HEK293T (cell line): ENCODE results near the gene HSCB.

Experiments used
- CTCF ChIA-PET: fragments of 350-600 bp; formaldehyde crosslinking; extraction: SDS; loops from one replicate; lab custom pipeline; 2021; ENCODE audit warnings: antibody characterized with exemption, inconsistent platforms; lab: Yijun Ruan, JAX
- POLR2A ChIA-PET: fragments of 350-600 bp; formaldehyde crosslinking; extraction: SDS; loops from one replicate; lab custom pipeline; 2020; ENCODE audit warnings: antibody characterized with exemption, inconsistent platforms; lab: Yijun Ruan, JAX
- DNase-seq: peaks from one replicate; pipeline ENCODE4 v3.0.0; 2012; ENCODE audit warnings: mixed read lengths; ENCODE audit errors: extremely low spot score
- ARNT ChIP-seq: fragments of 450-650 bp; IDR thresholded peaks from 2 replicates; pipeline ENCODE4 v1.6.1; 2017; ENCODE audit warnings: mild to moderate bottlenecking
- BHLHE40 ChIP-seq: fragments of 450-650 bp; IDR thresholded peaks from 2 replicates; pipeline ENCODE4 v1.6.1; 2016; ENCODE audit warnings: mild to moderate bottlenecking, moderate library complexity, borderline replicate concordance
- CTBP1 ChIP-seq: fragments of 450-650 bp; IDR thresholded peaks from 2 replicates; pipeline ENCODE4 v1.6.1; 2016; ENCODE audit warnings: borderline replicate concordance
- ELF4 ChIP-seq: fragments of 450-650 bp; IDR thresholded peaks from 2 replicates; pipeline ENCODE4 v1.6.1; 2017; ENCODE audit warnings: antibody characterized with exemption
- FOXA1 ChIP-seq: fragments of 450-650 bp; IDR thresholded peaks from 2 replicates; pipeline ENCODE4 v1.6.1; 2016; ENCODE audit warnings: mild to moderate bottlenecking
- FOXK2 ChIP-seq: fragments of 450-650 bp; IDR thresholded peaks from 2 replicates; pipeline ENCODE4 v1.6.1; 2016; ENCODE audit warnings: mild to moderate bottlenecking
- FOXM1 ChIP-seq: fragments of 450-650 bp; IDR thresholded peaks from 2 replicates; pipeline ENCODE4 v1.6.1; 2017; ENCODE audit warnings: mild to moderate bottlenecking, borderline replicate concordance
- HDGF ChIP-seq: fragments of 450-650 bp; IDR thresholded peaks from 2 replicates; pipeline ENCODE4 v1.6.1; 2017; ENCODE audit warnings: antibody characterized with exemption, borderline replicate concordance
- L3MBTL2 ChIP-seq: fragments of 450-650 bp; conservative IDR thresholded peaks from 2 replicates; pipeline ENCODE4 v1.6.1; 2016; ENCODE audit warnings: mild to moderate bottlenecking
- LEF1 ChIP-seq: fragments of 450-650 bp; IDR thresholded peaks from 2 replicates; pipeline ENCODE4 v1.6.1; 2017; ENCODE audit warnings: mild to moderate bottlenecking, borderline replicate concordance
- NFRKB ChIP-seq: fragments of 450-650 bp; IDR thresholded peaks from 2 replicates; pipeline ENCODE4 v1.6.1; 2016; ENCODE audit warnings: mild to moderate bottlenecking, moderate library complexity
- PKNOX1 ChIP-seq: fragments of 450-650 bp; IDR thresholded peaks from 2 replicates; pipeline ENCODE4 v1.6.1; 2016
- SP1 ChIP-seq: fragments of 450-650 bp; IDR thresholded peaks from 2 replicates; pipeline ENCODE4 v1.6.1; 2017
- SUZ12 ChIP-seq: fragments of 450-650 bp; IDR thresholded peaks from 2 replicates; pipeline ENCODE4 v1.6.1; 2016; ENCODE audit warnings: mild to moderate bottlenecking
- TARDBP ChIP-seq: fragments of 450-650 bp; IDR thresholded peaks from 2 replicates; pipeline ENCODE4 v1.6.1; 2016
- ZNF384 ChIP-seq: fragments of 450-650 bp; IDR thresholded peaks from 2 replicates; pipeline ENCODE4 v1.6.1; 2016

HSCB gene

DNA sequence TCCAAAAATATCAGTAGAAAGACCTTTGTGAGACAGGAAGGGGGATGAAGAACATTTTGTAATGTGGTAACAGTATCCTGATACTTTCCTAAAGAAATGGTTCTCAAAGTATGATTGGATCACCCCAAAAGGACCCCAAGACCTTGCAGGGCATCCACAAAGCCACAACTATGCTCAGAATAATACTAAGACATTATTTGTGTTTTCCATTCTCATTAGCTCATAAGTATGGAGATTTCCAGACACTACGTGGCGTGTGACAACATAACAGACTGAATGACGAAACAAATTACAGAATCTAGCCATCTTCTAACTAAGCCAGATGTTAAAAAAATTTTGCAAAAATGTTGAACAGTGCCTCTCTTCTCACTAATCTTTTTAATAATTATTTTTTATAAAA is 25.2 kb upstream of the HSCB start:
- CTCF ChIA-PET, result no interaction called here
- TF ChIP-seq FOXM1 (no peak), FOXK2 (no peak), BHLHE40 (no peak), SUZ12 (no peak), PKNOX1 (no peak), FOXA1 (no peak)

DNA sequence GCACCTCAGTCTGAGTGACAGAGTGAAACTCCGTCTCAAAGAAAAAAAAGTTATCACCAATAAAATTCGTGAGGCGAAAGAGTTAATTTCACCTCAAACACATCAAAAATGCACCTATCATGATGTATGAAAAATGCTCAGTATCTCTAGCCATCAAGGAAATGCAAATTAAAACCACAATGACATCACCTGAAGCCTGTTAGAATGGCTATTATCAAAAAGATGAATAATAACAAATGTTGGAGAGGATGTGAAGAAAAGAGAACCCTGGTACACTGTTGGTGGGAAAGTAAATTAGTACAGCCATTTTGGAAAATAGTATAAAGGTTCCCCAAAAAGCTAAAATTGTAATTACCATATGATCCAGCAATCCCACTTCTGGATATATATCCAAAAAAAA is 23.8 kb upstream of the HSCB start:
- CTCF ChIA-PET, result no interaction called here
- no peak for DNase-seq
- POLR2A ChIA-PET, result no interaction called here
- TF ChIP-seq LEF1 (no peak), SUZ12 (no peak), L3MBTL2 (no peak), TARDBP (no peak), ELF4 (no peak), FOXA1 (no peak)

More for the DNA sequence above, 25.2 kb upstream of the HSCB start:
- DNase-seq, result no peak
- POLR2A ChIA-PET, result no interaction called here

DNA sequence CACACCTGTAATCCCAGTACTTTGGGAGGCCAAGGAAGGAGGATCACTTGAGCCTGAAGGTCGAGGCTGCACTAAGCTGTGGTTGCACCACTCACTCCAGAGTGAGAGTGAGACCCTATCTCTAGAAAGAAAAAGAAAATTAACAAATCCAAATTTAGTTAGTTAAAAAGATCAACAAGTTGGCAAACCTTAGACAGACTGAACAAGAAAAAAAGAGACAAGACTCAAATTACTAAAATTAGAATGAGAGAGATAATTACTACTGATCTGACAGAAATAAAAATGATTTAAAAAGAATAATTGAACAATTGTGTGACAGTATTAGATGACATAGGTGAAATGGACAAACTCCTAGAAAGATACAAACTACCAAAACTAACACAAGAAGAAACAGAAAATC is 13.8 kb upstream of the HSCB start:
- ChIA-PET CTCF (no interaction called here), POLR2A (interaction anchor here (1.5 kb wide), 1 partner anchor 72 kb away, joined by 3 read pairs; the partner anchor contains the start of gene XBP1)
- TF ChIP-seq ARNT (no peak), FOXK2 (no peak), FOXM1 (no peak), PKNOX1 (no peak), CTBP1 (no peak), LEF1 (no peak)
- no peak for DNase-seq

GRCh38 chr22:28728621-28729313 is 13.1 kb upstream of the HSCB start:
- CTCF ChIA-PET, result no interaction called here
- POLR2A ChIA-PET, result interaction anchor here (1.5 kb wide), 1 partner anchor 72 kb away, joined by 3 read pairs; the partner anchor contains the start of gene XBP1
- TF ChIP-seq ELF4 (no peak), FOXM1 (no peak), ZNF384 (no peak), FOXA1 (no peak), PKNOX1 (no peak), NFRKB (no peak), TARDBP (no peak), SP1 (no peak), FOXK2 (no peak), HDGF (no peak), CTBP1 (no peak), SUZ12 (no peak), ARNT (no peak), LEF1 (no peak), L3MBTL2 (no peak), BHLHE40 (no peak)
- no peak for DNase-seq

DNA sequence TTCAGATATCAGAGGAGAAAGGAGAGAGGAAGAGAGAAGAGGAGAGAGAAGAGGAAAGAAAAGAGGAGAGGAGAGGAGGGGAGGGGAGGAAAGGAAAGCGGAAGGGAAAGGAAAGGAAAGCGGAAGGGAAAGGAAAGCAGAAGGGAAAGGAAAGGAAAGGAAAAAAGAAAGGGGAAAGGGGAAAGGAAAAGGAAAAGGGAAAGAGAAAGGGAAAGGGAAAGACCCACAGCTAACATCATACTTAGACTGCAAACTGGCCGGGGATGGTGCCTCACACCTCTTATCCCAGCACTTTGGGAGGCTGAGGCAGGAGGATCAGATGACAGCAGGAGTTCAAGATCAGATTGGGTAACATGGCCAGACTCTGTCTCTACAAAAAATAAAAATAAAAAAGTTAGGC is 11.7 kb upstream of the HSCB start:
- POLR2A ChIA-PET, result interaction anchor here (0.9 kb wide), 2 partner anchors 14 to 70 kb away, joined by 3 read pairs; partner anchors contain the start of gene XBP1
- DNase-seq, result no peak
- no peak for TF ChIP-seq LEF1
- no peak for TF ChIP-seq HDGF
- no peak for TF ChIP-seq PKNOX1
- no peak for TF ChIP-seq BHLHE40
- no peak for TF ChIP-seq L3MBTL2
- no peak for TF ChIP-seq FOXK2
- no peak for TF ChIP-seq ZNF384
- TF ChIP-seq SUZ12, result no peak
- no peak for TF ChIP-seq ELF4
- TF ChIP-seq FOXA1, result no peak
- no peak for TF ChIP-seq NFRKB
- no peak for TF ChIP-seq CTBP1
- CTCF ChIA-PET, result no interaction called here

- TF ChIP-seq L3MBTL2 (no peak), TARDBP (no peak), BHLHE40 (no peak), FOXK2 (no peak), FOXA1 (no peak), SUZ12 (no peak), PKNOX1 (no peak), NFRKB (no peak), ELF4 (no peak), LEF1 (no peak), SP1 (no peak), FOXM1 (no peak), ZNF384 (no peak), HDGF (no peak), CTBP1 (no peak)
- POLR2A ChIA-PET, result no interaction called here
- CTCF ChIA-PET, result no interaction called here
- DNase-seq, result no peak
Measured at GRCh38 chr22:28734393-28734792, 7.4 kb upstream of the HSCB start.
